ENCODE data around the gene BSN.

Gene BSN

GRCh38 chr3:49617390-49618013 lies 63.2 kb downstream of the BSN start:
- no peak overlapping the region for H3K9ac ChIP-seq (ENCODE audit: low read length)
- H3K9me3 ChIP-seq (ENCODE audit: control insufficient read depth, low read length) = peaks cover 3% of the 10 kb centered on the region
- H3K36me3 ChIP-seq (ENCODE audit: control insufficient read depth, insufficient read depth, low read length, severe bottlenecking) = no peaks in the 10 kb centered on the region
- no peak for DNase-seq (ENCODE audit: low read depth)
- H3K4me3 ChIP-seq (ENCODE audit: low read length) = no peak overlapping the region
- H3K4me1 ChIP-seq (ENCODE audit: control insufficient read depth, insufficient read depth, low read length) = peaks cover 9% of the 10 kb centered on the region
- H3K27me3 ChIP-seq (replicated peaks; ENCODE audit: control insufficient read depth, insufficient read depth, low read length) = peaks cover 9% of the 10 kb centered on the region

- Histone ChIP-seq H3K36me3 (ENCODE audit: control insufficient read depth, insufficient read depth, low read length, severe bottlenecking) (no peaks in the 10 kb centered on the region), H3K9ac (ENCODE audit: low read length) (no peak overlapping the region), H3K9me3 (ENCODE audit: control insufficient read depth, low read length) (no peaks in the 10 kb centered on the region), H3K4me1 (ENCODE audit: control insufficient read depth, insufficient read depth, low read length) (peaks cover 9% of the 10 kb centered on the region), H3K27me3 (replicated peaks; ENCODE audit: control insufficient read depth, insufficient read depth, low read length) (peaks cover 17% of the 10 kb centered on the region), H3K4me3 (ENCODE audit: low read length) (no peak overlapping the region)
- no peak for DNase-seq (ENCODE audit: low read depth)
Observed at GRCh38 chr3:49618412-49618811, 64.1 kb downstream of the BSN start.

- Histone ChIP-seq H3K4me3 (ENCODE audit: low read length) (no peak overlapping the region), H3K27me3 (replicated peaks; ENCODE audit: control insufficient read depth, insufficient read depth, low read length) (peaks cover 19% of the 10 kb centered on the region), H3K4me1 (ENCODE audit: control insufficient read depth, insufficient read depth, low read length) (peaks cover 9% of the 10 kb centered on the region), H3K9me3 (ENCODE audit: control insufficient read depth, low read length) (no peaks in the 10 kb centered on the region), H3K9ac (ENCODE audit: low read length) (no peak overlapping the region), H3K36me3 (ENCODE audit: control insufficient read depth, insufficient read depth, low read length, severe bottlenecking) (no peaks in the 10 kb centered on the region)
- no peak for DNase-seq (ENCODE audit: low read depth)
Observed at GRCh38 chr3:49619649-49620048, 65.4 kb downstream of the BSN start.

- H3K27me3 ChIP-seq (replicated peaks; ENCODE audit: control insufficient read depth, insufficient read depth, low read length) = peaks cover 19% of the 10 kb centered on the region
- no peaks in the 10 kb centered on the region for H3K9me3 ChIP-seq (ENCODE audit: control insufficient read depth, low read length)
- no peaks in the 10 kb centered on the region for H3K36me3 ChIP-seq (ENCODE audit: control insufficient read depth, insufficient read depth, low read length, severe bottlenecking)
- no peak overlapping the region for H3K9ac ChIP-seq (ENCODE audit: low read length)
- H3K4me1 ChIP-seq (ENCODE audit: control insufficient read depth, insufficient read depth, low read length) = peaks cover 9% of the 10 kb centered on the region
- H3K4me3 ChIP-seq (ENCODE audit: low read length) = no peak overlapping the region
- DNase-seq (ENCODE audit: low read depth) = no peak
Observed at GRCh38 chr3:49620728-49621127, 66.5 kb downstream of the BSN start.

- DNase-seq (ENCODE audit: low read depth) = no peak
- Histone ChIP-seq H3K9me3 (ENCODE audit: control insufficient read depth, low read length) (no peaks in the 10 kb centered on the region), H3K27me3 (replicated peaks; ENCODE audit: control insufficient read depth, insufficient read depth, low read length) (peaks cover 29% of the 10 kb centered on the region), H3K36me3 (ENCODE audit: control insufficient read depth, insufficient read depth, low read length, severe bottlenecking) (no peaks in the 10 kb centered on the region), H3K9ac (ENCODE audit: low read length) (no peak overlapping the region), H3K4me3 (ENCODE audit: low read length) (no peak overlapping the region), H3K4me1 (ENCODE audit: control insufficient read depth, insufficient read depth, low read length) (no peaks in the 10 kb centered on the region)
Observed at GRCh38 chr3:49623071-49623470, 68.8 kb downstream of the BSN start.

GRCh38 chr3:49625071-49625470 lies 70.8 kb downstream of the BSN start:
- Histone ChIP-seq H3K4me3 (ENCODE audit: low read length) (no peak overlapping the region), H3K9me3 (ENCODE audit: control insufficient read depth, low read length) (no peaks in the 10 kb centered on the region), H3K36me3 (ENCODE audit: control insufficient read depth, insufficient read depth, low read length, severe bottlenecking) (no peaks in the 10 kb centered on the region), H3K4me1 (ENCODE audit: control insufficient read depth, insufficient read depth, low read length) (no peaks in the 10 kb centered on the region), H3K27me3 (replicated peaks; ENCODE audit: control insufficient read depth, insufficient read depth, low read length) (peaks cover 46% of the 10 kb centered on the region), H3K9ac (ENCODE audit: low read length) (no peak overlapping the region)
- DNase-seq (ENCODE audit: low read depth) = no peak

GRCh38 chr3:49626101-49626581 lies 71.9 kb downstream of the BSN start:
- no peak for DNase-seq (ENCODE audit: low read depth)
- Histone ChIP-seq H3K4me1 (ENCODE audit: control insufficient read depth, insufficient read depth, low read length) (no peaks in the 10 kb centered on the region), H3K27me3 (replicated peaks; ENCODE audit: control insufficient read depth, insufficient read depth, low read length) (peaks cover 55% of the 10 kb centered on the region), H3K4me3 (ENCODE audit: low read length) (no peak overlapping the region), H3K9me3 (ENCODE audit: control insufficient read depth, low read length) (no peaks in the 10 kb centered on the region), H3K36me3 (ENCODE audit: control insufficient read depth, insufficient read depth, low read length, severe bottlenecking) (no peaks in the 10 kb centered on the region), H3K9ac (ENCODE audit: low read length) (no peak overlapping the region)

- Histone ChIP-seq H3K27me3 (replicated peaks; ENCODE audit: control insufficient read depth, insufficient read depth, low read length) (peaks cover 49% of the 10 kb centered on the region), H3K4me3 (ENCODE audit: low read length) (no peak overlapping the region), H3K9ac (ENCODE audit: low read length) (no peak overlapping the region), H3K36me3 (ENCODE audit: control insufficient read depth, insufficient read depth, low read length, severe bottlenecking) (no peaks in the 10 kb centered on the region), H3K4me1 (ENCODE audit: control insufficient read depth, insufficient read depth, low read length) (no peaks in the 10 kb centered on the region), H3K9me3 (ENCODE audit: control insufficient read depth, low read length) (peaks cover 6% of the 10 kb centered on the region)
- DNase-seq (ENCODE audit: low read depth) = no peak
Observed at GRCh38 chr3:49626796-49627195, 72.5 kb downstream of the BSN start.

GRCh38 chr3:49627634-49628033 lies 73.4 kb downstream of the BSN start:
- no peak for DNase-seq (ENCODE audit: low read depth)
- Histone ChIP-seq H3K36me3 (ENCODE audit: control insufficient read depth, insufficient read depth, low read length, severe bottlenecking) (no peaks in the 10 kb centered on the region), H3K4me1 (ENCODE audit: control insufficient read depth, insufficient read depth, low read length) (no peaks in the 10 kb centered on the region), H3K9ac (ENCODE audit: low read length) (no peak overlapping the region), H3K27me3 (replicated peaks; ENCODE audit: control insufficient read depth, insufficient read depth, low read length) (peaks cover 45% of the 10 kb centered on the region), H3K4me3 (ENCODE audit: low read length) (no peak overlapping the region), H3K9me3 (ENCODE audit: control insufficient read depth, low read length) (peaks cover 9% of the 10 kb centered on the region)

GRCh38 chr3:49628249-49628648 lies 74.0 kb downstream of the BSN start:
- H3K9ac ChIP-seq (ENCODE audit: low read length) = no peak overlapping the region
- no peaks in the 10 kb centered on the region for H3K36me3 ChIP-seq (ENCODE audit: control insufficient read depth, insufficient read depth, low read length, severe bottlenecking)
- H3K9me3 ChIP-seq (ENCODE audit: control insufficient read depth, low read length) = peaks cover 9% of the 10 kb centered on the region
- no peak overlapping the region for H3K4me3 ChIP-seq (ENCODE audit: low read length)
- DNase-seq (ENCODE audit: low read depth) = no peak
- H3K27me3 ChIP-seq (replicated peaks; ENCODE audit: control insufficient read depth, insufficient read depth, low read length) = peaks cover 43% of the 10 kb centered on the region
- H3K4me1 ChIP-seq (ENCODE audit: control insufficient read depth, insufficient read depth, low read length) = no peaks in the 10 kb centered on the region

GRCh38 chr3:49629451-49629850 lies 75.2 kb downstream of the BSN start:
- H3K9me3 ChIP-seq (ENCODE audit: control insufficient read depth, low read length) = peaks cover 9% of the 10 kb centered on the region
- H3K27me3 ChIP-seq (replicated peaks; ENCODE audit: control insufficient read depth, insufficient read depth, low read length) = peaks cover 39% of the 10 kb centered on the region

GRCh38 chr3:49629866-49630265 lies 75.6 kb downstream of the BSN start:
- Histone ChIP-seq H3K9me3 (ENCODE audit: control insufficient read depth, low read length) (peaks cover 9% of the 10 kb centered on the region), H3K36me3 (ENCODE audit: control insufficient read depth, insufficient read depth, low read length, severe bottlenecking) (no peaks in the 10 kb centered on the region), H3K27me3 (replicated peaks; ENCODE audit: control insufficient read depth, insufficient read depth, low read length) (peaks cover 40% of the 10 kb centered on the region), H3K9ac (ENCODE audit: low read length) (no peak overlapping the region), H3K4me1 (ENCODE audit: control insufficient read depth, insufficient read depth, low read length) (no peaks in the 10 kb centered on the region), H3K4me3 (ENCODE audit: low read length) (no peak overlapping the region)
- DNase-seq (ENCODE audit: low read depth) = no peak

More at GRCh38 chr3:49629451-49629850, 75.2 kb downstream of the BSN start:
- no peak for DNase-seq (ENCODE audit: low read depth)
- H3K4me3 ChIP-seq (ENCODE audit: low read length) = no peak overlapping the region
- H3K9ac ChIP-seq (ENCODE audit: low read length) = no peak overlapping the region
- H3K4me1 ChIP-seq (ENCODE audit: control insufficient read depth, insufficient read depth, low read length) = no peaks in the 10 kb centered on the region
- no peaks in the 10 kb centered on the region for H3K36me3 ChIP-seq (ENCODE audit: control insufficient read depth, insufficient read depth, low read length, severe bottlenecking)

All from adipocyte (in vitro differentiated cells).